ENCODE data around the gene TTN. TPM values are rescaled to one million over a fixed set of nuclear protein-coding genes. Genes with fewer than 3 reads are reported as not detected.

TTN gene
- total and polyA plus RNA-seq, 4 donors: 0.53 to 47.4 (median 19.7) TPM

GRCh38 chr2:178553047-178553446 is 254.2 kb downstream of the TTN start:
- peaks cover 2 to 65% (median 12%) of the 10 kb centered on the region in 4 donors for H3K36me3 ChIP-seq (ENCODE audit: control insufficient read depth in 4 of 4, insufficient read depth in 4 of 4, low read length in 4 of 4)
- H3K27ac ChIP-seq (ENCODE audit: low read depth in 1 of 2, low read length in 1 of 2): no peak overlapping the region
- H3K9ac ChIP-seq (ENCODE audit: insufficient read depth in 1 of 2, low read length in 2 of 2): no peak overlapping the region
- TF ChIP-seq CTCF (IDR thresholded peaks at IDR 0.05; ENCODE audit: control extremely low read depth, extremely low read depth): no peak
- no peaks in the 10 kb centered on the region for H3K27me3 ChIP-seq (ENCODE audit: control insufficient read depth in 3 of 3, insufficient read depth in 3 of 3, low read length in 2 of 3)
- DNase-seq (no peak), ATAC-seq (ENCODE audit: insufficient read depth, low FRiP score) (no peak)
- WGBS, 2 donors: 90 to 92% methylated on average over 2 of the region's 2 CpGs
- no peak overlapping the region for H3K4me3 ChIP-seq
- no peaks in the 10 kb centered on the region for H3K4me1 ChIP-seq (ENCODE audit: control insufficient read depth in 5 of 5, insufficient read depth in 5 of 5, low read length in 5 of 5)
- H3K9me3 ChIP-seq (ENCODE audit: control insufficient read depth in 4 of 4, insufficient read depth in 3 of 4, low read length in 3 of 4): no peaks in the 10 kb centered on the region

- no peak for TF ChIP-seq CTCF (IDR thresholded peaks at IDR 0.05; ENCODE audit: control extremely low read depth, extremely low read depth)
- Histone ChIP-seq H3K27me3 (ENCODE audit: control insufficient read depth in 3 of 3, insufficient read depth in 3 of 3, low read length in 2 of 3) (no peaks in the 10 kb centered on the region), H3K9me3 (ENCODE audit: control insufficient read depth in 4 of 4, insufficient read depth in 3 of 4, low read length in 3 of 4) (no peaks in the 10 kb centered on the region), H3K4me3 (no peak overlapping the region), H3K27ac (ENCODE audit: low read depth in 1 of 2, low read length in 1 of 2) (no peak overlapping the region), H3K4me1 (ENCODE audit: control insufficient read depth in 5 of 5, insufficient read depth in 5 of 5, low read length in 5 of 5) (no peaks in the 10 kb centered on the region), H3K36me3 (ENCODE audit: control insufficient read depth in 4 of 4, insufficient read depth in 4 of 4, low read length in 4 of 4) (peaks cover 3 to 68% (median 16%) of the 10 kb centered on the region in 4 donors), H3K9ac (ENCODE audit: insufficient read depth in 1 of 2, low read length in 2 of 2) (no peak overlapping the region)
- no peak for ATAC-seq (ENCODE audit: insufficient read depth, low FRiP score)
- whole genome bisulfite sequencing, 2 donors: 97 to 99% methylated on average over 2 of the region's 2 CpGs
- no peak for DNase-seq
Observed at GRCh38 chr2:178550352-178550751, 256.9 kb downstream of the TTN start.

GRCh38 chr2:178542569-178542968 is 264.7 kb downstream of the TTN start:
- Histone ChIP-seq H3K36me3 (ENCODE audit: control insufficient read depth in 4 of 4, insufficient read depth in 4 of 4, low read length in 4 of 4) (peaks cover 13 to 69% (median 31%) of the 10 kb centered on the region in 4 donors), H3K9ac (ENCODE audit: insufficient read depth in 1 of 2, low read length in 2 of 2) (no peak overlapping the region), H3K9me3 (ENCODE audit: control insufficient read depth in 4 of 4, insufficient read depth in 3 of 4, low read length in 3 of 4) (peaks cover 0 to 2% (median 0%) of the 10 kb centered on the region in 4 donors), H3K27ac (ENCODE audit: low read depth in 1 of 2, low read length in 1 of 2) (no peak overlapping the region), H3K4me3 (no peak overlapping the region), H3K27me3 (ENCODE audit: control insufficient read depth in 3 of 3, insufficient read depth in 3 of 3, low read length in 2 of 3) (no peaks in the 10 kb centered on the region), H3K4me1 (ENCODE audit: control insufficient read depth in 5 of 5, insufficient read depth in 5 of 5, low read length in 5 of 5) (no peaks in the 10 kb centered on the region)
- DNase-seq: no peak
- no peak for ATAC-seq (ENCODE audit: insufficient read depth, low FRiP score)
- no peak for TF ChIP-seq CTCF (IDR thresholded peaks at IDR 0.05; ENCODE audit: control extremely low read depth, extremely low read depth)
- 95 to 97% methylated on average over 5 of the region's 5 CpGs for WGBS, 2 donors

- no peak overlapping the region for H3K4me3 ChIP-seq
- 92 to 96% methylated on average over 12 of the region's 12 CpGs for WGBS, 2 donors
- H3K27ac ChIP-seq (ENCODE audit: low read depth in 1 of 2, low read length in 1 of 2): no peak overlapping the region
- H3K36me3 ChIP-seq (ENCODE audit: control insufficient read depth in 4 of 4, insufficient read depth in 4 of 4, low read length in 4 of 4): peaks cover 17 to 69% (median 33%) of the 10 kb centered on the region in 4 donors
- DNase-seq (no peak), ATAC-seq (ENCODE audit: insufficient read depth, low FRiP score) (no peak)
- H3K9me3 ChIP-seq (ENCODE audit: control insufficient read depth in 4 of 4, insufficient read depth in 3 of 4, low read length in 3 of 4): peaks cover 0 to 2% (median 0%) of the 10 kb centered on the region in 4 donors
- no peaks in the 10 kb centered on the region for H3K4me1 ChIP-seq (ENCODE audit: control insufficient read depth in 5 of 5, insufficient read depth in 5 of 5, low read length in 5 of 5)
- H3K27me3 ChIP-seq (ENCODE audit: control insufficient read depth in 3 of 3, insufficient read depth in 3 of 3, low read length in 2 of 3): no peaks in the 10 kb centered on the region
- H3K9ac ChIP-seq (ENCODE audit: insufficient read depth in 1 of 2, low read length in 2 of 2): no peak overlapping the region
- TF ChIP-seq CTCF (IDR thresholded peaks at IDR 0.05; ENCODE audit: control extremely low read depth, extremely low read depth): no peak
Observed at GRCh38 chr2:178542161-178542560, 265.1 kb downstream of the TTN start.
